T-cell (primary cell): ENCODE results near the gene SLC7A6OS. TPM values are rescaled to one million over a fixed set of nuclear protein-coding genes. Genes with fewer than 3 reads are reported as not detected.

ENCODE experiments used
- ATAC-seq, 4 experiments: fragments of 200-7000 bp in 3 of 4; fragments of 150-1000 bp in 1 of 4; cut with Tn5 transposase; replicated peaks in 1 of 4; 1 replicate in 3 of 4; 2 replicates in 1 of 4; pipeline ENCODE4 v1.10.0; 2021; ENCODE audit warnings: moderate library complexity in 3 of 4, mild to moderate bottlenecking in 2 of 4, moderate number of reproducible peaks in 1 of 4
- CTCF ChIA-PET, 2 donors: fragments of 300-600 bp; sonication (Branson Sonifier 250); formaldehyde crosslinking; loops; one replicate each; lab custom pipeline; 2022; ENCODE audit warnings: antibody characterized with exemption in 2 of 2; lab: Charles Lee
- POLR2A ChIA-PET, 2 donors: fragments of 300-600 bp; sonication (Branson Sonifier 250); formaldehyde crosslinking; loops; one replicate each; lab custom pipeline; 2022; ENCODE audit warnings: antibody characterized with exemption in 2 of 2; lab: Charles Lee
- DNase-seq, 35 experiments: peaks; one replicate each; pipeline versions ENCODE4 v3.0.0 to v3.0.0-alpha.2; 2013 to 2023
- H3K27ac ChIP-seq: one replicate; pipeline ENCODE4 v1.5.1; 2013; ENCODE audit warnings: low read length
- H3K27me3 ChIP-seq, 2 experiments: replicated peaks in 1 of 2; 1 replicate in 1 of 2; 2 replicates in 1 of 2; pipeline versions ENCODE4 v1.6.1 to v1.7.0; 2013; ENCODE audit warnings: low read length in 1 of 2, mixed read lengths in 1 of 2; ENCODE audit not compliant: control insufficient read depth in 2 of 2, insufficient read depth in 2 of 2; ENCODE audit errors: extremely low read depth in 1 of 2
- H3K36me3 ChIP-seq, 2 donors: 1 replicate in 1 of 2; 2 replicates in 1 of 2; pipeline versions ENCODE4 v1.6.1 to v1.7.0; 2013; ENCODE audit warnings: low read length in 1 of 2; ENCODE audit not compliant: control insufficient read depth in 2 of 2, insufficient read depth in 1 of 2; ENCODE audit errors: extremely low read depth in 1 of 2
- H3K4me1 ChIP-seq, 2 experiments: 1 replicate in 1 of 2; 2 replicates in 1 of 2; pipeline versions ENCODE4 v1.6.1 to v1.7.0; 2013; ENCODE audit warnings: low read length in 2 of 2, mixed read lengths in 1 of 2; ENCODE audit not compliant: insufficient read depth in 2 of 2, control insufficient read depth in 1 of 2; ENCODE audit errors: extremely low read depth in 1 of 2
- H3K4me3 ChIP-seq, 2 donors: 1 replicate in 1 of 2; 2 replicates in 1 of 2; pipeline versions ENCODE4 v1.5.1 to v1.7.0; 2013; ENCODE audit warnings: mild to moderate bottlenecking in 2 of 2, low read length in 1 of 2, moderate library complexity in 1 of 2; ENCODE audit not compliant: control insufficient read depth in 1 of 2; ENCODE audit errors: extremely low read depth in 1 of 2
- H3K9me3 ChIP-seq: 2 replicates; pipeline ENCODE4 v1.7.0; 2013
- H3K27ac Mint-ChIP-seq, 2 donors: one replicate each; pipeline ENCODE4 v1.8.0; 2020 to 2021; ENCODE audit warnings: mild to moderate bottlenecking in 2 of 2, mixed read lengths in 2 of 2
- H3K27me3 Mint-ChIP-seq, 2 donors: one replicate each; pipeline ENCODE4 v1.8.0; 2021 to 2022; ENCODE audit warnings: mixed read lengths in 2 of 2
- H3K36me3 Mint-ChIP-seq: one replicate; pipeline ENCODE4 v1.8.0; 2021; ENCODE audit warnings: mixed read lengths
- H3K4me1 Mint-ChIP-seq, 3 donors: one replicate each; pipeline ENCODE4 v1.8.0; 2020 to 2022; ENCODE audit warnings: mixed read lengths in 3 of 3, mild to moderate bottlenecking in 1 of 3
- H3K4me3 Mint-ChIP-seq, 3 donors: one replicate each; pipeline ENCODE4 v1.8.0; 2020 to 2022; ENCODE audit warnings: mild to moderate bottlenecking in 3 of 3, mixed read lengths in 3 of 3, moderate library complexity in 3 of 3
- H3K9me3 Mint-ChIP-seq, 3 donors: one replicate each; pipeline ENCODE4 v1.8.0; 2020 to 2022; ENCODE audit warnings: mixed read lengths in 3 of 3
- WGBS: methylation state at CpG from one replicate; pipeline ENCODE4 v1.1.5; 2013; ENCODE audit warnings: missing lambda C conversion rate; ENCODE audit not compliant: insufficient coverage; 5-methylcytosine and 5-hydroxymethylcytosine counted together
- total RNA-seq, 35 experiments: library from RNA in 6 of 35; stranded (reverse) in 6 of 35; fragments of 120-200 nt in 1 of 35; gene quantifications; one replicate each; pipeline versions ENCODE4 v1.2.1 to v1.2.4 and lab custom pipeline; 2013 to 2026

Gene SLC7A6OS
- total RNA-seq, 5 donors from 2014 or later (not counting 1 experiment from before 2014, with no cell fraction given): 42.5 to 50.3 (median 43.9) TPM

- H3K27me3 ChIP-seq: peaks cover 0 to 3% of the 10 kb centered on the region in 2 experiments
- POLR2A ChIA-PET: no interaction called here
- CTCF ChIA-PET: no interaction called here
- DNase-seq (no peak), ATAC-seq (no peak)
- H3K4me3 Mint-ChIP-seq: no peak overlapping the region
- H3K36me3 Mint-ChIP-seq: peaks cover 17% of the 10 kb centered on the region
- H3K9me3 Mint-ChIP-seq: no peaks in the 10 kb centered on the region
- H3K9me3 ChIP-seq: no peaks in the 10 kb centered on the region
- peaks cover 5 to 27% of the 10 kb centered on the region in 2 experiments for H3K4me1 ChIP-seq
- H3K36me3 ChIP-seq: peaks cover 7 to 27% of the 10 kb centered on the region in 2 donors
- no peak overlapping the region for H3K27ac Mint-ChIP-seq
- WGBS: no CpG with 5 or more reads among the region's 4 CpGs
- H3K4me1 Mint-ChIP-seq: peaks cover 22 to 32% (median 23%) of the 10 kb centered on the region in 3 donors
- no peak overlapping the region for H3K4me3 ChIP-seq
- H3K27ac ChIP-seq: no peak overlapping the region
- H3K27me3 Mint-ChIP-seq: no peaks in the 10 kb centered on the region
Observed at GRCh38 chr16:68249371-68249770, 61.4 kb downstream of the SLC7A6OS start.

Other genes starting within 250 kb of the SLC7A6OS start
- 100 to 1,000 TPM; 111 to 144 (median 116) TPM for gene NFATC3, start 225.6 kb downstream of the SLC7A6OS start, total RNA-seq
- under 1 TPM in 3 of 5 donors, not detected in 2; 0.47 to 0.79 (median 0.62) TPM for gene ESRP2, start 74.8 kb downstream of the SLC7A6OS start, total RNA-seq
- 10 to 100 TPM in 4 of 5 donors, 1 to 10 TPM in 1; 8.7 to 16.4 (median 10.9) TPM for gene PLA2G15, start 65.6 kb downstream of the SLC7A6OS start, total RNA-seq
- 100 to 1,000 TPM; 146 to 216 (median 185) TPM for gene SLC7A6, start 46.4 kb downstream of the SLC7A6OS start, total RNA-seq
- 10 to 100 TPM; 80.1 to 92.4 (median 87.2) TPM for gene PRMT7, start 73 bp upstream of the SLC7A6OS start, total RNA-seq
- gene SMPD3, start 137.6 kb upstream of the SLC7A6OS start, total RNA-seq: 1 to 10 TPM in 4 of 5 donors, under 1 TPM in 1; 0.93 to 2.3 (median 1.7) TPM
- gene ZFP90, start 228.3 kb upstream of the SLC7A6OS start, total RNA-seq: 10 to 100 TPM; 25.9 to 53.6 (median 46.7) TPM